Measurements from ENCODE around the gene GPRC5A. TPM values are rescaled to one million over a fixed set of nuclear protein-coding genes. Genes with fewer than 3 reads are reported as not detected.

Gene GPRC5A
- total RNA-seq, 1 donor from 2014 or later, result 2.9 TPM

GRCh38 chr12:12941450-12942350 lies 50.3 kb downstream of the GPRC5A start:
- no peak for DNase-seq

GRCh38 chr12:12943586-12944260 lies 52.4 kb downstream of the GPRC5A start:
- DNase-seq, result peak; percentile 40

- no peak for DNase-seq
These were observed 54.2 kb downstream of the GPRC5A start for GRCh38 chr12:12945591-12945990.

GRCh38 chr12:12946686-12947355 lies 55.5 kb downstream of the GPRC5A start:
- DNase-seq, result no peak

GRCh38 chr12:12947902-12948301 lies 56.5 kb downstream of the GPRC5A start:
- DNase-seq, result no peak

GRCh38 chr12:12951504-12951903 lies 60.1 kb downstream of the GPRC5A start:
- no peak for DNase-seq

- no peak for DNase-seq
These were observed 60.7 kb downstream of the GPRC5A start, which contains the start of gene GPRC5D for GRCh38 chr12:12952036-12952435. Gene GPRC5D (minus strand): TSS chr12:12952170. CDS start chr12:12950384, 1,786 bp downstream.

- DNase-seq, result no peak
These were observed 63.0 kb downstream of the GPRC5A start for GRCh38 chr12:12954356-12954755.

GRCh38 chr12:12954878-12955625 lies 63.7 kb downstream of the GPRC5A start:
- no peak for DNase-seq

GRCh38 chr12:12958886-12959285 lies 67.5 kb downstream of the GPRC5A start:
- DNase-seq, result no peak

- peak; percentile 37 for DNase-seq
These were observed 69.4 kb downstream of the GPRC5A start for GRCh38 chr12:12960639-12961209.

GRCh38 chr12:12964255-12964654 lies 72.9 kb downstream of the GPRC5A start:
- DNase-seq, result no peak

GRCh38 chr12:12965836-12966235 lies 74.5 kb downstream of the GPRC5A start:
- DNase-seq, result no peak

Other genes with a start within 250 kb of the GPRC5A start
- gene GPR19, start 195.4 kb upstream of the GPRC5A start, total RNA-seq, result 1.2 TPM
- gene CDKN1B, start 174.2 kb upstream of the GPRC5A start, total RNA-seq, result 94.8 TPM
- 37.6 TPM for gene APOLD1, start 105.9 kb upstream of the GPRC5A start, total RNA-seq
- 71.2 TPM for gene DDX47, start 78.2 kb upstream of the GPRC5A start, total RNA-seq
- not detected for gene GPRC5D, start 60.6 kb downstream of the GPRC5A start, total RNA-seq
- gene HEBP1, start 108.7 kb downstream of the GPRC5A start, total RNA-seq, result 14.0 TPM
- gene FAM234B, start 152.8 kb downstream of the GPRC5A start, total RNA-seq, result 3.0 TPM
- gene GSG1, start 212.1 kb downstream of the GPRC5A start, total RNA-seq, result 1.4 TPM